ENCODE data around the gene BBS9.

BBS9 gene

DNA sequence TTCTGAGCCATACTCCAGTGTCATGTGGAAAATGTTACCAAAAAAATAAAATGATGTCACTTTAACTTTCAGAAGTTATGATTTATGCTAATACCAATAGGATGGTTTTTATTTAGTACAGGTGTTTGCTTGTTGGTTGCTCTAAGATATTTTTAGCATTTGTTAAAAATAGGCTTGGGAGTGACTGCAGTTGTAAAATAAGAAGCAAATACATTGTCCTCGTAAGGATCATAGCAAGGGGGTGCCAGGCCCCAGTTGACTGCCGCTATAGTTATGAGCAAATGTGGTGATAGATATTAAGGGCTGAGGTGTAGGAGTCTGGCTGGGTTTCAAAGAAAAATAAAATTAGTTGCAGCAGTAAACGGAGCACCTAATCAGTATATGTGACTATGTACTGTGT, 421.6 kb downstream of the BBS9 start:
- DNase-seq (ENCODE audit: low spot score), result no peak

DNA sequence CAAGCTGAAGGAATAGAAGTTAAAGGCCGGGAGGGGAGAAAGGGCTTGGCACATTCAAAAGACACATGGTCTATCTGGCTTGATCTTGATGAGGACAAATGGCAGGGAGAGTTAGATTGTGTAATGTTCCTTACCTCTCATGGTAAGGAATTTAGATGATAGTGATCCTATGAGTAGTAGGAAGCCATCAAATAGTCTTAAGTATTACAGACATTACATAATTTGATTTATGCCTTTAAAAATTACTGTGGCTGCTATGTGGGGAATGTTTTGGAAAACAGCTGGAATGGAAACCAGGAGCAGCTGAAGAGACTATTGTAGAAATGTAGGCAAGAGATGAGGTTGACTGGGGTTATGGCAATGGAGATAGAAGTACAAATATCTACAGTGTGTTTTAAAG, 424.7 kb downstream of the BBS9 start:
- no peak for DNase-seq (ENCODE audit: low spot score)

DNA sequence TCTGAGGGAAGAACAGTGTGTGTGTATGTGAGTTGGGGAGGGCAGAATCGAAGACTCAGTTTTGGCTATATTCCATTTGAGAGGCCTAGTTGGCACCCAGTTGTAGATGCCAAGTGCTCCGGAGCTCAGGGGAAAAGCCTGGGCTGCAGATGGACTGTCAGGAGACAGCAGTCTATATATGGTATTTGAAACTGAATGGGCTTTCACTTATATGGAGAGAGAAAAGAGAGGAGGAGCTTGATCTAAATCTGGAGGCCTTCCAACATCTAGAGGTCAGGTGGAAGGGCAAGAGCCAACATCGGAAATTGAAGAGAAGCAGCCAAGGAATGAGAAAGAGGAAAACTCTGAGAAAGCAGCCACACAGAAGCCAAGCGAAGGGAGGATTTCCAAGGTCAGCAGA, 425.2 kb downstream of the BBS9 start:
- DNase-seq (ENCODE audit: low spot score), result no peak

DNA sequence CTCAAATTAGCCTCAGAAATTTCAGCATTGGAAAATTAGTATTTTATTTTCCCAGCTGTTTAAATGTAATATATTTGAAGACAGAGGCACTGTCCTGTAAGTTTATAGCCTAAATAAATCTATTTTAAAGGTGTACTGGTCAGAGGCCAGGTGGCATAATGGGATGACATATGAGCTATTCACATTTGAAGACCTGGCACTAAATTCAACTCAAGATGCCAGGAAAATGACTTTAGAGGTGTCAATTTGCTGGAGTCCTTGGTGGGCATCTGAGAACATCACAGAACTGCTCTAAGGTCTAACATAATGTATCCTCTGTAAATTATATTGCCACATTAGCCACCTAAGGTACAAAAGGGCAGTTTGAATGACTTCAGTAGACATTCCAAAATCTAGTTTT, 427.1 kb downstream of the BBS9 start:
- DNase-seq (ENCODE audit: low spot score), result no peak

DNA sequence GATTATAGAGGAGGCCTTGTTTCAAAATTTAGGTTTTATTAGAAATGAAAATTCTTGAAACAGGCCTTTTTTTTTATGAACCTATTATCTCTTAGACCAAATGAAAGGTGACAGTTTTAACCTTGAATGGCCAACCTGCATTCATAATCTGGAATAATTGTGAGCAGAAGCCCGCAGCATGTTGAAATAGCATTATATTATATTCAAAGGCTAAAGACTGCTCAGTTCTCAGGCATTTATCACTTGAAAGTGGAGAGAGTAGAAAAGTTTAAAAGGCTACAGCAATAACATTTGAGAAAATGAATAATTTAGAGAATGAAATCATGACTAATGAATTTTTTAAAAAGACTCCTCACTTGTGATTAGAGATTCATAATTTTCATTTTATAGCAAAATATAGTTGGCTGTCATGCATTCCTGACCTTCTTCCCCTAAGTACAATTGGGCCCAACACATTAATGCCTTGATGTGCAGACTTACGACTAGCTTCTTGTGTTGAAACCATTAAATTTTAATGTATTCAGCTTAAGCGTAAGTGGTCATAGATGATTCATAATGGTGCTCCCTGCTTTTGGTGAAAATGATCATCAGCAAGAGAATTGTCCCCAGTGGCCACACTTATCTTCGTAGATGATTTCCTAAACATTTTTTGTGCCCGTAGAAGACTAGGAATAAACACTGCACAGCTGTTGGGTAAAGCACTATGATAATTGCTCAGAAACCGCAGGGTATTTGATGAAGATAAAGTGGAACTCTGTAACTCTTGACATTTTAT, 429.4 kb downstream of the BBS9 start:
- DNase-seq (ENCODE audit: low spot score), result no peak

DNA sequence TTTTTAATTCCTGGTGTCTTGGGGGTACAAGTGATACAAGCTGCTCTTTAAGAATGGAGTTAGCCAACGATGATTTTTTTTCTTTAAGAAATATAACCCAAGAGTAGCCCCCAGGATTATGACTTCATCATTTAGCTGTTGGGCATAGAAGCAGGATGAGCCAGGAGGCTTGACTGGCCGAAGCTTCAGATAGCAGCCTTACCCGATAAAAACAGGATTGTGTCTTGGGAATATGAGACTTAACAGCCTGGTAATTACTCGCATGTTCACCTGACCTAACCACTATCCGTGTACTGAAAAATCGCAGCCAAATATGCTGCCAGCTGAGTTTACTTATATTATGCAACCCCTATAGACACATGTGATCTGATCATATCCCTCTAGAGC, 430.0 kb downstream of the BBS9 start:
- DNase-seq (ENCODE audit: low spot score), result no peak

DNA sequence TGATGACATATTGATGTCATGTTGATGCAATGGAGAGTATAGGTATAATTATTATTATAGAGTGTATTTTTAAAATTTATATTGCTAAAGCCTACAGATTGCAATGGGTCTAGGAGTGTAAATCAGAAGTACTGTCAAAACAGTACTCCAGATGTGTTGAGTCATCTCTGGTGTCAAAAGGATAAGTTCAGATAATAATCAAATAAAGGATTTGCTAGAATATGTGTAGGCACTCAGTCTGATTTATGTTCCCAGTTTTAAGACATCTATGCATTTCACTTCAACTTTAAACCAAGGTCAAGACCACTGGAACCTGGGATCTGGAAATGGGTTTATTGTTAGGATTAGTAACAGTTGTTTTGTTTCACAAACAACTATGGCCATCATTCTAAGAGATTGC, 433.6 kb downstream of the BBS9 start:
- no peak for DNase-seq (ENCODE audit: low spot score)

DNA sequence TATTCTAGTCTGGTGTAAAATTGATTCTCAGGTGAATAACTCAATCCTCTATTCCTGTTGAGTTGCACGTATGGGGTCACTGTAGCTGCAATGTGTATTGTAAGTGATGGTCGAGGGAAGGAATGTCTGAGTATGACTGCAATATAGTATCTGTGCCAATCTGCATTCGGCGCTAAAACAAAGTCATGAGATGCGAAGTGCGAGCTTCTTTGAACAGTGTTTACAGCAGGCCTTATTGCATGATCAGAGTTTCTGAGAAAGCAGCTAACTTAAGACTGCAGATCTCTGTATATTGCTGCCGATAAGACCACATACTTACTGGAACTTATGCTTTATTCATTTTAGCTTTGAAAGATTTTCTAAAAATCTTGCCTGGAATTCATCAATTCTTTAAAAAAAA, 434.3 kb downstream of the BBS9 start:
- no peak for DNase-seq (ENCODE audit: low spot score)

DNA sequence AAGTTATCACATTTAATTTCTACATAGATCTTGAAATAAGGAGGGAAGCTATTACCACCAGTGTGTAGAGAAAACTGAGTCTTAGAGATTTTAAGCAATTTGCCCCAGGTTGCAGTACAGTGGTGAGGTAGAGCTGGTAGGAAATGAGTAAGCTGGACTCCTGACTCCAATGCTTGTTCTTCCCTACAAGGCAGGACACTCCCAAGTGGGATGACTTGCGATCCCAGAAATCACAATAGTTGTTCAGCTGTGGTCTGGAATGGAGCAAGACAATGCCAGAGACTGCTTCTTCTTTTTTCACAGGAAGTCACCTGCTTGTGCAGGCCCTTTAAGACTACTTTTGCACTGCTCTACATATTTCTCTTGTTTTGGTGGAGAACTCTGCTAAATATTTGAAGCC, 448.8 kb downstream of the BBS9 start:
- DNase-seq (ENCODE audit: low spot score), result no peak

DNA sequence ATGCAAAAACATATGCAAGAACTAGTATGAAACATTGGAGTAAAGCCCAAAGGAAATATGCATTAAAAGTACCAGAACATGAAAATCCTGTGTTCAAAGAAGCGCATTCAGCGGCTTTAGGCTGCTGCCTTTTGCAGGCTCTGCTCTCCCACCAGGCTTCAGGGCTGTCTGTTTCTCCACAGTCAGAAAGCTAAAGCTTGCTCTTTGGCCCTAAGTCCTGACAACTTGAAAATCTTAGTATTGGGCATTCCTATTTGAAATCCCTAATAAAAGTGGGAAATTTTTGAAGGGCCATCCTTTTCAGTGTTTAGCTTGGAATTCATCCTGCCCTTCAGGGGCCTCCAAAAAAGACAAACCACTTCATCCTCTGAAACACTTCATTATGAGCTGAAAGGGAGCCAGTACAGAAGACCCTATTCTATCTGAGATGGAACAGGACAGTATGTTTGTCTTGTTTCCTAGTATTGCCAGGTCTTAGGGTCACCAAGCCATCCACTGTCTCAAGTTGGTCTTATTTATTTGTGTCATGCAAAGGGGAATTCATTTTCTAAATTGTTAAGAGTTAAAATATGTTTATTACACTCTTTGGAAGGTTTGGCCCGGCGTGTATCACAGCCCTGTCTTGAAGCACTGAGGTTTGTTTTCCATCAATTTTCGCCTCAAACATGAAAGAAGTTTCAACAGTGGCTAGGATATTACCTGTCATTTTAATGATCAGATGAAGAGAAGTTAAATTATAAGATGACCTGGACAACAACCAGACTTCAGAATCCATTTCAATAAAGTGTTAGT, 449.7 kb downstream of the BBS9 start:
- DNase-seq (ENCODE audit: low spot score), result no peak

DNA sequence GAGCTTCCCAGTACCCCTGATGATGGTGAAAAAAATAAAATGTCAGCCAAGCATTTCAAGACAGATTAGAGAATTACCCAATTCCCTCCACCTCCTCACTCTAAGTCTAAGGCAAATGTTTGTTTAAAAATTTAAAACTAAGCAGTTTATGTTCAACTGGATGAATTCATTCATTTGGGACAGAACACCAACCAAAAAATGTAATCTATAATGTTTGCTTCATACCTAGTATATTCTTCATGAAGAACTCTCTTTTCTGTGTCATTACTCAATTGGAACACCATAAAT, 450.3 kb downstream of the BBS9 start:
- DNase-seq (ENCODE audit: low spot score), result no peak

DNA sequence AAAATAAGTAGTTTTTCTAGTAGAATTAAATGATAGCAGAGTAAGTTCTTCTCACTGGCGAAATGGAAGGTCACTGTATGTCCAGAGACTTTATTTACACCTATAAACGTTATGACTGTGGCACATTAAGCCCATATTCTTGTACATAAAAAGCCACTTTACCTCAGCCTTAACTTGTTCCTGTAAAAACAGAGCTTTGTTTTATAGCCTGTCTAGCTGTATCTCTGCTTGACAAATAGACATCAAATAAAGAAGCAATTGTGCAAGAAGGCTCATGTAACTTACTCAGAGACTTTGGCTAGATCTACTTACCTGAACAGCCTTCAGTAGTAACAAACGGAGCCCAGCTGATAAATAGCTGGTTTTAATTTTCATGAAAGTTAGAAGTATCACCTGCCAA, 451.9 kb downstream of the BBS9 start:
- no peak for DNase-seq (ENCODE audit: low spot score)

DNA sequence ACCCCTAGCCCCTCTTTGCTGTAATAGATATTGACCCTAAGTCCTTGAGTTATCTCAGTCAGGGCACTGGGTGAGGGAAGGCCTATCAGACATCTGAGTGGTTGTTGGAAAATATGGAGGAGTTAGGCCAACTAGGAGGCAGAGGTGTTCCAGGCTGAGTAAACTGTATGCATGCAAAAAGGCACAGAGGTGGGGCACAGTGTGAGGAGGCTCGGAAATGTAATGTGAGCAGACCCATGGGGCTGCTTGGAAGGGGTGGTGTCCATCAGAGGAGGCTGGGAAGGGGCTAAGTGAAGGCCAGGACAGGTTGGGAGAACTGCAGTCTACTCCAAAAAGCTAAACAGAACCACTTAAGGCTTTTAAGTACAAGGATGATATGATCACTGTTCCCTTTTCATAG, 452.7 kb downstream of the BBS9 start:
- no peak for DNase-seq (ENCODE audit: low spot score)

DNA sequence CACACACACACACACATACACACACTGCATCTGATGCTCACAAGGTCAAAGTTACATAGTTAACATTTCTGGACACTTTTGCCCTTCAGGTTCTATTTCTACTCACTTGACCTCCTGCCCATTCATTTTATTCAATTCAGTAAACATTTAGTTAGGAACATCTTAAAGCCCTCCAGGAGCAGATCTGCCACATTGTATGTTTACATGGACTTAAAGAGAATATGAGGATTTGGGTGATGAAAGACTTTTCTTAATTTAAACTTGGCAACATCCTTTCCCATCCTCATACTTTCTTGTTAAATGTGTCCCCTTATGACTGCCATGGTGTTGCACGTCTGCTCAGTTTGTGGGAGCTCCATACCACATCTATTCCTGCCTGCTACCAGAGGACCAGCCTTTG, 453.2 kb downstream of the BBS9 start:
- DNase-seq (ENCODE audit: low spot score), result no peak

DNA sequence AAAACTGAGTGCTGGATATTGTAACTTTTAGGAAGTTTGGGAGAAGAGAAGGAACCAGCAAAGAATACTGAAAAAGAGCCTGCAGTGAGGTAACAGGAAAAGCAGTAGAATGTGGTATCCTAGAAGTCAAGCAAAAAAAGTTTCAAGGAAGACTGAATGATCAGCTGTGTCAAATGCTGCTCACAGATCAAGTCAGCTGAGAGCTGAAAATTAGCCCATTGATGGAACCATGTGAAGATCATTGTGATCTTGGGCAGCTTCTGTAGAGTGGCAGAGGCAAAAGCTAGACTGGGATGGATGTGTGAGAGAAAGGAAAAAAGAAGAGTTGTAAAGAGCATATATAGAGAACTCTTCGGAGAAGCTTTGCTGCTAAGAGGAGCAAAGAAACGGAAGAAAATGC, 460.5 kb downstream of the BBS9 start:
- no peak for DNase-seq (ENCODE audit: low spot score)

DNA sequence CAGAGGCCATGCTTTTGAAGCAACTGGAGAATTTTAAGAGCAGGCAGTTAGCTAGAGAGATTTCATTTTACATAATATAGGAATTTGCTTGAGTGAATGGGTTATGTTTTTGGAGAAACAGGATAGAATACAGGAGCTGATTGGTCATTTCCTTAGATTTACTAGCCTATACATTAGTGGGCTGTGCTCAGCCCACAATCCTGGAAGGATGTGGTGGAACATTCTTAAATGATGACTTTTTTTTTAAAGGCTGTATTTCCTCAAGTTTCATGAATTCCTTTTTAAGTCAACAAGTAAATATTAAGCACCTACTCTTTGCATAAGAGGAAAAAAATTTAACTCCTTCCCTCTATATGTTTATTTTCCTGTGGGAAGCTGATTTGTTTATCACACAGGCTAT, 461.6 kb downstream of the BBS9 start:
- DNase-seq (ENCODE audit: low spot score), result no peak

DNA sequence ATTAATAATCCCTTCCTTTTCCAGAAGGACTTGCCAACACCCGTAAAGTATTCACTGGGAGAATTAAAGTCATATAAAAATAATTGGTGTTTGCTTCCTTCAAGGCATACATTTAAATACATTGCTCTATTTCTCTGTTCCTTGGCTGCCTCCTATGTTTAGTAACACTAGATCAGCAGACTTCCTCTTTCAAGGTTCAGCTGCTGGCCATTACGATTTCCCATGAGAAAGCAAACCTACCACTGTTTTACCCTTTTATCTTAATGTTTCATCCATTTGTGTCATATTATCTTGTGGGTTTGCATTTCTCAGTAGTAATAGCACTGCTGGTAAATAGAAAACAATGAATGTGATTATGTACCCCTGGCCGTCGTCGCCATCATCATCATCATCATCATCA, 462.1 kb downstream of the BBS9 start:
- no peak for DNase-seq (ENCODE audit: low spot score)

DNA sequence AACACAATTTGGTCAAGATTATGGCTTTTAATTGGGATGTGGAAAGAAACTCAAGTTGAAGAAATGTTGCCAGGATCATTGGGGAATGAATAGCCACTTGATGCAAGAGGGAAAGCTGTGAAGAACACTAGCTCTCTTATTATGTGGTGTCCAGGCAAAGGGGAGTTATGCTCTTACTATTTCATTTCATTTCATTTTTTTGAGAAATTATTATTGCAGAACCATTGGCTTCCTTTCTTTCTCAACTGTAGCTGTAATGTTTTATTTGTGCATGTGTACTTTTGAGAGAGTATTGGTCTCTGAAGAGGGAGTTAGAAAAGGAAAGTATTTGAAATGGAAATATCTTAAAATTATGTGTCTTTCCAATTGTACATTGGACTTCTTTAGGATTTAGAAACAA, 463.4 kb downstream of the BBS9 start:
- no peak for DNase-seq (ENCODE audit: low spot score)

DNA sequence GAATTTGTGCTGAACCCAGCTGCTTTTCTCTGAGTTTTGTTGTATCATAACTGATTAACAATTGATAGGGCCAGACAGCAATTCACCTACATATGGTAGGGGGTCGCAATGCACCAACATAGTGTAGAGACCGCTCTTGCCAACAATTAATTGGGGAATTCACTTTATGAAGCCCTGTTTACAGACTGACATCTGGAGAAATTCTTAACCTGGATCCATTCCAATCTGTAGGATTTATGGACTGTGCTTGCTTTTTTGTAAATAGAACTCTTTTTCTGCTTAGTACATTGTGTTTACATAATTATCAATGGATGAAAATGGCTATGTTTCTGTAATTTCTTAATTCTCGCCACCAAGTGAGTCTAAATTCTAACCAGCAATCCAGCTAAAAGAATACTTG, 464.2 kb downstream of the BBS9 start:
- DNase-seq (ENCODE audit: low spot score), result no peak

DNA sequence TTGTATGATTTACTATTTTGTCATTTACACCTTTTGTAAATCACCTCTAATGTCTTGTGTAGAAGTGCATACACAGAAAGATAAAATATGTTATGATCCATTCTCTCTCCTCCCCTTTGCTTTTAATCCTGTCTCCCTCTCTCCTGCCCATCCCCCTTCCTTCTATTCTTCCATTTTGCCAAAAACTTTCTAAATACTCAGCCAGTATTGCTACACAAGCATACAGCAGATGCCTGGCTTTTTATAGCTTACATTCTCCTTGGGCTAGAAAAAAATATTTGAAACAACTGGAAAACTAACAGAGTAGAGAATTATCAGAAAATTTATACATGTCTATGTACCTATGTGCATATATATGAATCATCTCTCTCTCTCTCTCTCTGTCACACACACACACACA, 467.3 kb downstream of the BBS9 start:
- DNase-seq (ENCODE audit: low spot score), result no peak

DNA sequence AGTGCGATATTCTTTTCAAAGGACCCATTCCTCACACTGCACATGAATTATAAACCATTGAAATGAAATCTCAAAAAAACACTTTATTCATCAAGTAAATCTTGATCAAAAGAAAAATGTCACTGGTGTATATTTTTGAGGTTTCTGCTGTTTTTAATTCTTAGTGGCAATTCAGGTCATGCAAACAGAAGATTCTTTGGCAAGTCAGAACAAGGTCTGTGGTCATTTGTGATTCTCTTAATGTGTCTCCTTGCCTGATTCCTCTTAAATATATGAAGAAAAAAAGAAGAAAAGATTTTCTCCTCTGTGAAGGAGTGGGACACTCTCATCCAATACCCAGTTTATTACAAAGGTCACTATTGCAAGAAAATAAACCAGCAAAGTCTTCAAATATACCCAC, 467.8 kb downstream of the BBS9 start:
- DNase-seq (ENCODE audit: low spot score), result no peak

DNA sequence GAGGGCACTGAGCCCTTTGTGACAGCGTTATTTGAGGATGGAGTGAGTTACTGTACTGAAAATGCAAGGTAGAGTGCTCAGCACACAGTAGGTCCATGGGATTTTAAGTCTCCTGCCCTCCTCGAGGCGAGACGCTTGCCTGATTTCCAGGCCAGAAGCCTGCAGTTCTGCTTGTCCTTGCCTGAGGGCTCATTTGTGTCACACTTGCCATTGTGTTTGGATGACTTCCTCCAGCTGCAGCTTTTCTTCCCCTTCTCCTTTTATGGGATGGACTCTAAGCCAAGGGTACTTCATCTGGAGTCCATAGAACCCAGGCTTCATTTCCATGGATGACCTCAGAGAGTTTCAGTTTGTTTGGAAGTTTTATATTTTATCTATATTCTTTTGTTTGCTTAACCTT, 471.7 kb downstream of the BBS9 start:
- no peak for DNase-seq (ENCODE audit: low spot score)

DNA sequence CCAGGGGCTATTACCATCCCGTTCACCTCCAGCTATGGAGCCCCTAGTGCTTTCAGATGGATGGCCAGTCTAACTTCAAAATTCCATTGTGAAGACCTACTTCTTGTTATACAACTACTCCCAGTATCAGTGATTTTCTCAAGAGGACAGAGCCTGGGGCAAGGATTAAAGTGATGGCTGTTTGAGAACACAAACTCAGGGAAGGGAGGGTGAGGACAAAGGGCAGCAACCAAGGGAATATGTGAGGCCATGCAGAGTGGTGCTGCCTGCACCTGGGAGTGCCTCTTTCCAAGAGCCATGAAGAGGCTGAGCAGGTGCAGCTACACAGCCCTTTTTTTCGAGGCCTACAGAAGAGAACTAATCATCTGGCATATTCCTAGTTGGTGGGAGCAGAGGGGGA, 472.5 kb downstream of the BBS9 start:
- no peak for DNase-seq (ENCODE audit: low spot score)

DNA sequence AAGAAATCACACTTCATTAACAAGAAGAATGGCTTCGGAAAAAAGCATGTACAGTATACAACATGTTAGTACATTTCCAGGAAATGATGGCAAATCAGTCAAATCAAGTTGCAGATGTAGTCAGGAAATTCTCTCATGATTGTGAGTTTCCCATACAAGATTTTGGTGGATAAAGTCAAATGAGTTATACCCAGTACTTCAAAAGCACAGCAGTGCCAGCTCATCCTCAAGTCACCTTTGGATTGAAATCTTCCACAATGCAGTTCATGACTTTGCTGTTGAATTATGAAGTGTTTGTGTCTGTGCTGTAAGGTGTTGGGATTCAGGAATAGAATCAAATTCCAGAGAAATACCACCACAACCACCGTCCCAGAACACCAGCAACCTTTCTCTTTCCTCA, 474.7 kb downstream of the BBS9 start:
- DNase-seq (ENCODE audit: low spot score), result no peak

Data from AG08396 (cell line).